ENCODE measurements around the gene NUP214. TPM values are rescaled to one million over a fixed set of nuclear protein-coding genes. Genes with fewer than 3 reads are reported as not detected.

The NUP214 gene
- total and polyA plus RNA-seq, 9 donors: 21.2 to 35.6 (median 29.7) TPM

GRCh38 chr9:131085370-131086122 is 39.8 kb upstream of the NUP214 start:
- Histone ChIP-seq H3K9me3 (replicated peaks; ENCODE audit: control insufficient read depth, low read depth, low read length) (no peaks in the 10 kb centered on the region), H3K4me1 (ENCODE audit: control insufficient read depth, insufficient read depth, low read length) (no peaks in the 10 kb centered on the region), H3K4me3 (ENCODE audit: low read length) (no peak overlapping the region), H3K27ac (ENCODE audit: low read length) (no peak overlapping the region), H3K36me3 (ENCODE audit: control insufficient read depth, insufficient read depth, low read length) (no peaks in the 10 kb centered on the region), H3K27me3 (ENCODE audit: control insufficient read depth, insufficient read depth, low read length) (no peaks in the 10 kb centered on the region)
- 66% methylated on average over 14 of the region's 23 CpGs for WGBS (ENCODE audit: insufficient coverage)
- no peak for DNase-seq

GRCh38 chr9:131087354-131087893 is 38.0 kb upstream of the NUP214 start:
- H3K4me1 ChIP-seq (ENCODE audit: control insufficient read depth, insufficient read depth, low read length): peaks cover 14% of the 10 kb centered on the region
- no peak for DNase-seq
- H3K27me3 ChIP-seq (ENCODE audit: control insufficient read depth, insufficient read depth, low read length): no peaks in the 10 kb centered on the region
- H3K27ac ChIP-seq (ENCODE audit: low read length): no peak overlapping the region
- H3K9me3 ChIP-seq (replicated peaks; ENCODE audit: control insufficient read depth, low read depth, low read length): no peaks in the 10 kb centered on the region
- WGBS (ENCODE audit: insufficient coverage): 76% methylated on average over 19 of the region's 19 CpGs
- H3K4me3 ChIP-seq (ENCODE audit: low read length): no peak overlapping the region
- no peaks in the 10 kb centered on the region for H3K36me3 ChIP-seq (ENCODE audit: control insufficient read depth, insufficient read depth, low read length)

GRCh38 chr9:131090025-131090787 is 35.2 kb upstream of the NUP214 start:
- H3K4me1 ChIP-seq (ENCODE audit: control insufficient read depth, insufficient read depth, low read length): peaks cover 27% of the 10 kb centered on the region
- no peak overlapping the region for H3K27ac ChIP-seq (ENCODE audit: low read length)
- no peaks in the 10 kb centered on the region for H3K9me3 ChIP-seq (replicated peaks; ENCODE audit: control insufficient read depth, low read depth, low read length)
- H3K36me3 ChIP-seq (ENCODE audit: control insufficient read depth, insufficient read depth, low read length): no peaks in the 10 kb centered on the region
- 87% methylated on average over 11 of the region's 13 CpGs for WGBS (ENCODE audit: insufficient coverage)
- no peak overlapping the region for H3K4me3 ChIP-seq (ENCODE audit: low read length)
- no peak for DNase-seq
- peaks cover 12% of the 10 kb centered on the region for H3K27me3 ChIP-seq (ENCODE audit: control insufficient read depth, insufficient read depth, low read length)

GRCh38 chr9:131091352-131091992 is 33.9 kb upstream of the NUP214 start:
- H3K36me3 ChIP-seq (ENCODE audit: control insufficient read depth, insufficient read depth, low read length): no peaks in the 10 kb centered on the region
- peaks cover 20% of the 10 kb centered on the region for H3K27me3 ChIP-seq (ENCODE audit: control insufficient read depth, insufficient read depth, low read length)
- no peaks in the 10 kb centered on the region for H3K9me3 ChIP-seq (replicated peaks; ENCODE audit: control insufficient read depth, low read depth, low read length)
- no peak overlapping the region for H3K27ac ChIP-seq (ENCODE audit: low read length)
- H3K4me3 ChIP-seq (ENCODE audit: low read length): no peak overlapping the region
- no peak for DNase-seq
- H3K4me1 ChIP-seq (ENCODE audit: control insufficient read depth, insufficient read depth, low read length): peaks cover 34% of the 10 kb centered on the region
- 49% methylated on average over 18 of the region's 19 CpGs for WGBS (ENCODE audit: insufficient coverage)

GRCh38 chr9:131092030-131092429 is 33.4 kb upstream of the NUP214 start:
- Histone ChIP-seq H3K9me3 (replicated peaks; ENCODE audit: control insufficient read depth, low read depth, low read length) (no peaks in the 10 kb centered on the region), H3K27me3 (ENCODE audit: control insufficient read depth, insufficient read depth, low read length) (peaks cover 24% of the 10 kb centered on the region), H3K4me3 (ENCODE audit: low read length) (no peak overlapping the region), H3K27ac (ENCODE audit: low read length) (no peak overlapping the region), H3K36me3 (ENCODE audit: control insufficient read depth, insufficient read depth, low read length) (no peaks in the 10 kb centered on the region), H3K4me1 (ENCODE audit: control insufficient read depth, insufficient read depth, low read length) (peaks cover 38% of the 10 kb centered on the region)
- no peak for DNase-seq
- WGBS (ENCODE audit: insufficient coverage): 70% methylated on average over 2 of the region's 6 CpGs

GRCh38 chr9:131092548-131093440 is 32.6 kb upstream of the NUP214 start:
- peaks cover 28% of the 10 kb centered on the region for H3K27me3 ChIP-seq (ENCODE audit: control insufficient read depth, insufficient read depth, low read length)
- H3K4me1 ChIP-seq (ENCODE audit: control insufficient read depth, insufficient read depth, low read length): peaks cover 45% of the 10 kb centered on the region
- DNase-seq: no peak
- no peaks in the 10 kb centered on the region for H3K36me3 ChIP-seq (ENCODE audit: control insufficient read depth, insufficient read depth, low read length)
- WGBS (ENCODE audit: insufficient coverage): 72% methylated on average over 14 of the region's 24 CpGs
- H3K4me3 ChIP-seq (ENCODE audit: low read length): no peak overlapping the region
- no peak overlapping the region for H3K27ac ChIP-seq (ENCODE audit: low read length)
- H3K9me3 ChIP-seq (replicated peaks; ENCODE audit: control insufficient read depth, low read depth, low read length): no peaks in the 10 kb centered on the region

GRCh38 chr9:131094015-131094414 is 31.4 kb upstream of the NUP214 start:
- H3K27me3 ChIP-seq (ENCODE audit: control insufficient read depth, insufficient read depth, low read length): peaks cover 32% of the 10 kb centered on the region
- 94% methylated on average over 3 of the region's 5 CpGs for WGBS (ENCODE audit: insufficient coverage)
- H3K4me1 ChIP-seq (ENCODE audit: control insufficient read depth, insufficient read depth, low read length): peaks cover 57% of the 10 kb centered on the region
- no peaks in the 10 kb centered on the region for H3K9me3 ChIP-seq (replicated peaks; ENCODE audit: control insufficient read depth, low read depth, low read length)
- H3K4me3 ChIP-seq (ENCODE audit: low read length): no peak overlapping the region
- no peaks in the 10 kb centered on the region for H3K36me3 ChIP-seq (ENCODE audit: control insufficient read depth, insufficient read depth, low read length)
- no peak overlapping the region for H3K27ac ChIP-seq (ENCODE audit: low read length)
- no peak for DNase-seq

- DNase-seq: peak; percentile 70
- Histone ChIP-seq H3K4me1 (ENCODE audit: control insufficient read depth, insufficient read depth, low read length) (peaks cover 63% of the 10 kb centered on the region), H3K36me3 (ENCODE audit: control insufficient read depth, insufficient read depth, low read length) (no peaks in the 10 kb centered on the region), H3K27me3 (ENCODE audit: control insufficient read depth, insufficient read depth, low read length) (peaks cover 32% of the 10 kb centered on the region), H3K4me3 (ENCODE audit: low read length) (no peak overlapping the region), H3K9me3 (replicated peaks; ENCODE audit: control insufficient read depth, low read depth, low read length) (no peaks in the 10 kb centered on the region), H3K27ac (ENCODE audit: low read length) (no peak overlapping the region)
- 33% methylated on average over 11 of the region's 12 CpGs for WGBS (ENCODE audit: insufficient coverage)
Measured at GRCh38 chr9:131094622-131095021, 30.8 kb upstream of the NUP214 start.

- Histone ChIP-seq H3K27ac (ENCODE audit: low read length) (no peak overlapping the region), H3K27me3 (ENCODE audit: control insufficient read depth, insufficient read depth, low read length) (peaks cover 32% of the 10 kb centered on the region), H3K4me1 (ENCODE audit: control insufficient read depth, insufficient read depth, low read length) (peaks cover 72% of the 10 kb centered on the region)
Measured at GRCh38 chr9:131095666-131096268, 29.6 kb upstream of the NUP214 start.

More at GRCh38 chr9:131095666-131096268, 29.6 kb upstream of the NUP214 start:
- DNase-seq: no peak
- Histone ChIP-seq H3K4me3 (ENCODE audit: low read length) (peak overlapping the region; percentile 34), H3K9me3 (replicated peaks; ENCODE audit: control insufficient read depth, low read depth, low read length) (no peaks in the 10 kb centered on the region), H3K36me3 (ENCODE audit: control insufficient read depth, insufficient read depth, low read length) (no peaks in the 10 kb centered on the region)
- 32% methylated on average over 10 of the region's 16 CpGs for WGBS (ENCODE audit: insufficient coverage)
